Panc1 (cell line): ENCODE measurements around the gene LRBA.

Source experiments
- CTCF ChIP-seq: fragments of 450-650 bp; IDR thresholded peaks from 2 replicates; pipeline ENCODE4 v1.5.1; 2017; ENCODE audit warnings: mild to moderate bottlenecking
- POLR2AphosphoS5 ChIP-seq: IDR thresholded peaks from 2 replicates; pipeline ENCODE4 v1.6.1; 2012; ENCODE audit warnings: mild to moderate bottlenecking, low read depth, low read length, moderate library complexity
- REST ChIP-seq, 2 experiments: IDR thresholded peaks; 2 replicates each; pipeline ENCODE4 v1.6.1; 2011 to 2012; ENCODE audit warnings: low read depth in 2 of 2, control low read depth in 1 of 2, low read length in 1 of 2, mild to moderate bottlenecking in 1 of 2, moderate library complexity in 1 of 2; ENCODE audit not compliant: insufficient read depth in 1 of 2
- SIN3A ChIP-seq: IDR thresholded peaks from 2 replicates; pipeline ENCODE4 v1.6.1; 2012; ENCODE audit warnings: low read depth, mild to moderate bottlenecking, low read length, moderate library complexity, borderline replicate concordance; ENCODE audit not compliant: insufficient read depth
- TCF7L2 ChIP-seq: IDR thresholded peaks from 2 replicates; pipeline ENCODE4 v1.6.1; 2011; ENCODE audit warnings: mild to moderate bottlenecking, low read depth, low read length, inconsistent platforms

- TF ChIP-seq REST (IDR thresholded peaks at IDR 0.05; ENCODE audit: insufficient read depth in 1 of 2, low read depth in 2 of 2, low read length in 1 of 2) (no peak), POLR2AphosphoS5 (no peak), CTCF (no peak), SIN3A (no peak), TCF7L2 (no peak)
Measured at GRCh38 chr4:150264595-150265161, 750.4 kb downstream of the LRBA start.
